GM08714 (cell line): Measurements from ENCODE around the gene P2RX2.

Experiments
- H3K4me3 ChIP-seq: fragments of 200-500 bp; sonication (Bioruptor generic); 2 replicates; pipeline ENCODE4 v1.5.1; 2014; ENCODE audit warnings: mild to moderate bottlenecking, low read length, inconsistent platforms
- ZNF274 ChIP-seq: IDR thresholded peaks from 2 replicates; pipeline ENCODE4 v1.6.1; 2012; ENCODE audit warnings: mild to moderate bottlenecking, low read depth, low read length

Gene P2RX2

DNA sequence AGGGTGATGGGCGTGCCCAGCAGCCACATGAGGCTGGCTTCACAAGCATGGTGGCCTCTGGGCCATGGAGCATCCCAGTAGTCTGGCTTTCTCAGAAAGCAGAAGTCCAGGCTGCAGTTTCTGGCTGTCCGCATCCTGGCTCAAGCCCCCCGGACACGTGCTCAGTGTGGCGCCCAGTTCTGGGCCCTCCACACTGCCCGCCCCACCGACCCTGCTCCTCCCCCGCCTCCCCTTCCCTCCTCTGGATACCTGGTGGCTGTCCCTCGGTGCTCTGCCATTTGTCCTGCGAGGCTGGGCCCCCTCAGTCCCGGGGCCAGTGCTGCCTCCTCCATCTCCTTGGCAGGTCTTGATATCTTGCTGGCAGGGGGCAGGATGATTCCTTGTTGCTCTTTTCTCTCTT, 39.8 kb upstream of the P2RX2 start:
- no peak for TF ChIP-seq ZNF274
- H3K4me3 ChIP-seq: no peak overlapping the region

DNA sequence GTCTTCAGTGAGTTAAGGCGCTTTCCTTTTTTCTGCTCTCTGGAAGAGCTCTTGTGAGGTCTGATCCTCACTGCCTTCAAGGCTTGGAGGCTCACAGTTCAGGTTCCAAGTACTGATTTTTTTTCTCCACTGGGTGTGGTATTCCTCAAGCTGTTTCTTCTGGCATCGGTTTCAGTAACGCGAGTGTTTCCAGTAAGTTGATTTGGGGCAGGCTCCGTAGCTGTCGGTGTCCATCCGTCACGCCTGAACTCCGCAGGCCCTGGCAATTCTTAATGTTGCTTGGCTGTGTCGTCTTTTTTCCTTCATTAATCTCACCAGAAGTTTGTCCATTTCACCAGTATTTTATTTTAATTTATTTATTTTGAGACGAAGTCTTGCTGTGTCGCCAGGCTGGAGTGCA, 38.8 kb upstream of the P2RX2 start:
- TF ChIP-seq ZNF274: no peak
- H3K4me3 ChIP-seq: no peak overlapping the region

DNA sequence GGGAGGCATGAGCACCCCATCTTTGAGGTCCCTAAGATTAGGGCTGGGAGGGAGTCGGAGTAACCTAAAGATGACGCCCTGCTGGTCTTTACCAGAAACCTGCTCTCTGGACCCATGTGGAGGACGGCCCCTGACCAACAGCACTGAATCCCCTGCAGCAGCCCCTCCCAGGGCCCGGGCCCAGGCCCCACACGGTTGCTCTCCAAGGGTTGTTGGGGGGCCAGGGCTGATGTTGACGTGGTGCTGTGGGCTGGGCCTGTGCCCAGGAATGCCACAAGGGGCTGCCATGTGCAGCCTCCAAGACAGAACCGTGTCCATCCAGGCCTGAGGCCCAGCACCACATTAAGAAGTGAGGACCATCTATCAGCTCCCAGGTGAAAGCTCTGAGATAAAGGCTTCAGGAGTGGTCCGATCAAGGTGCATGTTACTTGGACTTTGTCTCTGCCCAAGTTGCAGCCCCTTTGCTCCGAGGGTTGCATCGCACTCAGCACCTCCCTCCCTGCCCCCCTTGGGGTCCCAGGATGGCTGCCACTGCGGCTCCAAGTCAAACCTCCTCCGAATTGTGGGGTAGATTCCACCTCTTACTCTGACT, 37.8 kb upstream of the P2RX2 start:
- TF ChIP-seq ZNF274: no peak

DNA sequence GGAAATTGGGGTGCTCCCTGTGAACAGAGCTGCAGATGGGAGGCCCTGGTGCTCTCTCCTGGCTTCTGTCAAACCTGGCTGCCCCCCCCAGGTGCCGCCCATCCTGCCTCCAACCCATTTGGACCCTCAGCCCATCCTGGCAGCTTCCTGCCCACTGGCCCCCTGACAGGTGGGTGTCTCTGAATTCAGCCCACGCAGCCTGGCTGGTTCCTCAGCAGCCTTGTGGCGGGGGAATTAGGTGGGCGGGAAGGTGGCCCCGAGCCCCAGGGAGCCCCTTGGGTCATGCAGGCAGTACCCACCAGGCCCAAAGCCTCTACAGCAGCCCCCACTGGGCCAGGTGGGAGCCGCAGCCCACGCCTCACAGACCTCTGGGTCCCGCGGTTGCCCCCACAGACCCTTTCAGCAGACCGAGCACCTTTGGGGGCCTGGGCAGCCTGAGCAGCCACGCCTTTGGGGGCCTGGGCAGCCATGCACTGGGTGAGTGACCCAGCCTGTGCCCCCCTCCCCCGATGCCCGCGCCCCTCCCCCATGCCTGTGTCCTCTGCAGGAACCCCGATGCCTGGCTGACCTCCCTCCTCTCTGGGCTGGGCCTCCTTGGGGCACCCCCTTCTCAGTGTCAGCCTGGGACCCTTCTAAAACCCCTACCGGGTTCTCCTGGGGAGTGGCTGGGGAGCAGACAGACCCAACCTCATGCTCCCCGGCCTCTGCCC, 37.1 kb upstream of the P2RX2 start:
- H3K4me3 ChIP-seq: no peak overlapping the region
- TF ChIP-seq ZNF274: no peak

More for the DNA sequence above, 37.8 kb upstream of the P2RX2 start:
- H3K4me3 ChIP-seq: no peak overlapping the region

DNA sequence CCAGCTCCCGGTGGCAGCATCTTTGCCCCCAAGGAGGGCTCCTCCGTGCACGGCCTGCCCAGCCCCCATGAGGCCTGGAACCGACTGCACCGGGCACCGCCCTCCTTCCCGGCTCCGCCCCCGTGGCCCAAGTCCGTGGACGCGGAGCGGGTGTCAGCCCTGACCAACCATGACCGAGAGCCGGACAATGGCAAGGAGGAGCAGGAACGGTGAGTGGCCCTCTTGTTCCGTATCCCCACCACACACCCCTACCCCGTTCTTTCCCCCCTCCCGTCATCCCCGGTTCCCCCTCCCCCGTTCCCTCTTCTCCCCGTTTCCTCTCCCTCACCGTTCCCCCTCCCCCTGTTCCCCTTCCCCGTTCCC, 36.5 kb upstream of the P2RX2 start:
- no peak for TF ChIP-seq ZNF274
- no peak overlapping the region for H3K4me3 ChIP-seq

DNA sequence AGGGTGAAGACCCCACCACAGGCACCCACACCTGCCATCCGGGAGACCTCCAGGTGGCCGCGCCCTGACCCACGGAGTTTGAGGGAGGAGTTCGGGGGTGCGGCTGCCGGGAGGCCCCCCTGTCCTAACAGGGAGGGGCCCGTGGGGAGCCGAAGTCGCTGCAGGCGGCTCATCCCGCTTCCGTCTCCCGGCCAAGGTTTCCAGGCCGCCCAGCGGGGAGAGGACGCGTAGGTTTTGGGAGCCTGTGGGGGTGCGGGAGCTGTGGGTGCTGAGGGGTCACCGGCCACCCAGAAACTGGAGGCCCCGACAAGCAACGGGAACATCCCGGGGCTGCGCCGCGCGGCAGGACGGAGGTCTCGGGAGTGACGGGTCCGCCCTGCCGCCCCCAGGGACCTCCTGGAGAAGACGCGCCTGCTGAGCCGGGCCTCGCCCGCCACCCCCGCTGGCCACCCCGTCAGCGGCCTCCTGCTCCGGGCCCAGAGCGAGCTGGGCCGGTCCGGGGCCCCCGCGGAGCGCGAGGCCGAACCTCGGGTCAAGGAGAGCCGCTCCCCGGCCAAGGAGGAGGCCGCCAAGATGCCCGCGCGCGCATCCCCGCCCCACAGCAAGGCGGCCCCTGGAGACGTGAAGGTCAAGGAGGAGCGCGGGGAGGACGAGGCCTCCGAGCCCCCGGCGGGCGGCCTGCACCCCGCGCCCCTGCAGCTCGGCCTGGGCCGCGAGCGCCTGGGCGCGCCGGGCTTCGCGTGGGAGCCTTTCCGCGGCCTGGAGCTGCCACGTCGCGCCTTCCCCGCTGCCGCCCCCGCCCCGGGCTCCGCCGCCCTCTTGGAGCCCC, 35.8 kb upstream of the P2RX2 start:
- H3K4me3 ChIP-seq: no peak overlapping the region
- TF ChIP-seq ZNF274: no peak

DNA sequence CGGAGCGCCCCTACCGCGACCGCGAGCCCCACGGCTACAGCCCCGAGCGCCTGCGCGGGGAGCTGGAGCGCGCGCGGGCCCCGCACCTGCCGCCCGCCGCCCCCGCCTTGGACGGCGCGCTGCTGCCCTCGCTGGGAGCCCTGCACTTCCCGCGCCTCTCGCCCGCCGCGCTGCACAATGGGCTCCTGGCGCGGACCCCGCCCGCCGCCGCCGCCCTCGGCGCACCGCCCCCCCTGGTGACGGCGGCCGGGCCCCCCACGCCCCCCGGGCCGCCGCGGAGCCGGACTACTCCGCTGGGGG, 35.2 kb upstream of the P2RX2 start:
- no peak for TF ChIP-seq ZNF274
- no peak overlapping the region for H3K4me3 ChIP-seq

DNA sequence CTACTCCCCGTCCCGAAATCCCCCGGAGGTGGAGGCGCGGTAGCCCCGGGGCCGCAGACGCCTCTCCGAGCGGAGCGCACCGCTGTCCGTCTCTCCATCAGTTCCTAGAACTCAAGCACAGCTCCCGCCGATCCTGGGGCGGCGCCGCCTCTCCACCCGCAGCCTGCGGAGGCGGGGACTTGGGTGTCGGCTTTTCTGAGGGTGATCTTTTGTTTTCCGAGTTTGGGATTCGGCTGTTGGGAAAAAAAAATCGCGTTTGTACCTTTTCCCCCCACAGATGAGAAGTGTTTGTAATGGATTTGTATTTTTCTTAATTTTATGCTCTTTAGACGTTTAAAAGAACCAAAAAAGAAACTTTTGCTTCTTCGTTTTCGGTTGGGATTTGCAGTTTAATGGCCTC, 34.8 kb upstream of the P2RX2 start:
- no peak for TF ChIP-seq ZNF274
- H3K4me3 ChIP-seq: no peak overlapping the region

DNA sequence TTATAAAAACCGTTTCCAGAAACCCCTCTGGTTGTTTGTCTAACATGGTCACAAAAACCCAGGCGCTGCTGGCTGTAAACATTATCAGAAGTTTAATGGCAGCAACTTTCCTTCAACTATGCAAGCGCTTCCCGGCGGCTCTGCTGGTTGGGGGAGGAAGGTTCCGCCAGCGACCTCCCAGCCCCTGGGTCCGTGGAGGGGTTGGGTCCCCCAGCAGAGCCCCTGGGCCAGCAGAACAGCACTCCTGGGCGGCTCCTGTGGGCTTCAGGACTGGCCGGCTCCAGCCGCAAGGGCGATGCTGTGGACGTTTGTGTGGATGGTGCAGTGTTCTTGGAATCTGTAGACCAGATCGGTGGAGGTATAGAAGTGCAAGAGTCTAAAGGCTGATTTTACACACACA, 34.1 kb upstream of the P2RX2 start:
- no peak overlapping the region for H3K4me3 ChIP-seq
- TF ChIP-seq ZNF274: no peak

DNA sequence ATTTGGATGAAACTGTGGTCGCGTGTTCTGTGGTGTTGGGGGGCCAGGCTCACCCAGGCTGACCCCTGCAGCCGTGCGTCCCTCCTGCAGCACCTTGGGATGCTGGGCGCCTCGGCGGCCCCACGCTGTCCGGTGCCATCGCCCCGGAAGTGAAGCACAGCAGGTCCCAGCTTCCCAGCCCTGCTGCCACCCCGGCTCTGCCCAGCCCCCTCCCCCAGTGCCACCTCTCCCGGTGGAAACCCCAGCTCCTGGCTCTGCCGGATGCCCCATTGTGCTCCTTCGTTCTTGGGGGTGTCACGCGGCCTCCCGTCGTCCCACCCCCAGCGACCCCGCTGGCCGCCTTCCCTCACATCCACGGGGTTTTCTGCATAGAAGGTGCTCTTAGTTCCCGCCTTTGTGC, 33.4 kb upstream of the P2RX2 start:
- no peak for TF ChIP-seq ZNF274
- no peak overlapping the region for H3K4me3 ChIP-seq

DNA sequence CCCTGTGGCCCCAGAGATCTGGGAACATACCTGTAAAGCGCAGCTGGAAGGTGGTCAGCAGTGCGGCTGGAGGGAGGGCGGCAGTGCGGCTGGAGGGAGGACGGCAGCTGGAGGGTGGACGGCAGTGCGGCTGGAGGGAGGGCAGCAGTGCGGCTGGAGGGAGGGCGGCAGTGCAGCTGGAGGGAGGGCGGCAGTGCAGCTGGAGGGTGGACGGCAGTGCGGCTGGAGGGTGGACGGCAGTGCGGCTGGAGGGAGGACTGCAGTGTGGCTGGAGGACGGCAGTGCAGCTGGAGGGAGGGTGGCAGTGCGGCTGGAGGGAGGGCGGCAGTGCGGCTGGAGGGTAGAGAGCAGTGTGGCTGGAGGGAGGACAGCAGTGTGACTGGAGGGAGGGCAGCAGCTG, 31.6 kb upstream of the P2RX2 start:
- H3K4me3 ChIP-seq: no peak overlapping the region
- TF ChIP-seq ZNF274: no peak

DNA sequence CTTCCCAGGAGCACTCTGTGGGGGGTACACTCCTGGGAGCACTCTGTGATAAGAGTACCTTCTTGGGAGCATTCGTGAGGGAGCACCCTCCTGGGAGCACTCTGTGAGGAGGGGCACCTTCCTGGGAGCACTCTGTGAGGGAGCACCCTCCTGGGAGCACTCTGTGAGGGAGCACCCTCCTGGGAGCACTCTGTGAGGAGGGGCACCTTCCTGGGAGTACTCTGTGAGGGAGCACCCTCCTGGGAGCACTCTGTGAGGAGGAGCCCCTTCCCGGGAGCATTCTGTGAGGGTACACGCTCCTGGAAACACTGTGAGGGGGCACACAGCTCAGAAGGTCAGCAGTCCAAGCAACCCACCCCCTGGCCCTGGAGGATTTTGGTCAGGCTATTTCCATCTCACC, 30.8 kb upstream of the P2RX2 start:
- TF ChIP-seq ZNF274: no peak

DNA sequence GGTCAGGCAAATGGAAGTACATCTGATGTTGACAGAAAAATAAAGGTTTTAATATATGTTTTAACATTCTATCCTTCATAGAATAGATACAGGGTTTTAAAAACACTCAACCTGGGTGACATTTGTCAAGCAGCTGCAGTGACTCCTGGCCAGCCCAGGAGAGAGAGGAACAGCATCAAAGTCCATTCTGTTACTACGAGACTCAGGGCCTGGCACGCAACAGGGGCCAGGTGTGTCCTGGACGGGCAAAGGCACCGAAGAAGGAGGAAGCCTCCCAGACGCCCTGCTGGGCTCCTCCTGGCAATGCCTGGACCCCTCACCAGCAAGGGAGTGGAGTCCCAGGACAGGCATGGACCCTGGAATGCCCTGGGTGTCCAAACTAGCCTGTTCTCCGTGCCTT, 30.3 kb upstream of the P2RX2 start:
- TF ChIP-seq ZNF274: no peak
- H3K4me3 ChIP-seq: no peak overlapping the region

More for the DNA sequence above, 30.8 kb upstream of the P2RX2 start:
- no peak overlapping the region for H3K4me3 ChIP-seq

DNA sequence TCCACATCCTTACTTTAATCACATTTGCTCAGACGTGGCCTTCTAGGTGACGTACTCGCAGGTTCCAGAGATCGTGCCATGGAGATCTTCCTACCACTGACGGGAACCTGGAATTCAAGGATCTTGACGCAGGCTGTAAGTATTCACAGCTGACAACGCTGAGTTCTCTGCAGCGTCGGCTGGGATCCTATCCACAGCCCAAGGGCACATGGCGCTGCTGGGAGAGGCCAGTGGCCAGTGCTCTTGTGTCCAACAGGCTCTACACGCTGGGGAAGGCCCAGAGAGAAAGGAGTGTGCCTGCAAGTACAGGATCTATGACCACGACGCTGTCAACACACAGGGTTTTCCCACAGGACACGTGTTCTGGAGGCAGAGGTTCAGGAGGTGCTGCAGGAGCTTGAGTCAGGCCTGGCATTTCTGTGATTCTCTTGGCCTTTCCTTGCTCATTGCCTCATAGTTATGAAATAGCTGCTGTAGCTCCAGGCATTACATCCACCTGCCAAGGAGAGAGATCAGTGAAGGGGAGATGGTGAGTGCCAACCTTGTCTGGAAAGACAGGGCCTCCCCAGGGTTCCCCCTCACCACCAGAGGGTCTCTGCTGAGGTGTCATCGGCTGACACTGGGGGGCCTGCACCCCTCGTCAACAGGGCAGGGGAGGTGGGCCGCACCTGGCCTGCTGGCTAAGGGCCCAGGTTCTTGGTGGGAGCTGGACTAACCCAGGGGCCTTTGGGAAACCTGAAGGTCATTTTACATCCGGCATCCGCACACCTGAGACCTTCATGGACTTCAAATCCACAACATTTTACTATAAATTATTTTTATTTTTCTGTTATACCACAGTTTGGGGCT, 29.5 kb upstream of the P2RX2 start:
- no peak overlapping the region for H3K4me3 ChIP-seq
- TF ChIP-seq ZNF274: no peak

DNA sequence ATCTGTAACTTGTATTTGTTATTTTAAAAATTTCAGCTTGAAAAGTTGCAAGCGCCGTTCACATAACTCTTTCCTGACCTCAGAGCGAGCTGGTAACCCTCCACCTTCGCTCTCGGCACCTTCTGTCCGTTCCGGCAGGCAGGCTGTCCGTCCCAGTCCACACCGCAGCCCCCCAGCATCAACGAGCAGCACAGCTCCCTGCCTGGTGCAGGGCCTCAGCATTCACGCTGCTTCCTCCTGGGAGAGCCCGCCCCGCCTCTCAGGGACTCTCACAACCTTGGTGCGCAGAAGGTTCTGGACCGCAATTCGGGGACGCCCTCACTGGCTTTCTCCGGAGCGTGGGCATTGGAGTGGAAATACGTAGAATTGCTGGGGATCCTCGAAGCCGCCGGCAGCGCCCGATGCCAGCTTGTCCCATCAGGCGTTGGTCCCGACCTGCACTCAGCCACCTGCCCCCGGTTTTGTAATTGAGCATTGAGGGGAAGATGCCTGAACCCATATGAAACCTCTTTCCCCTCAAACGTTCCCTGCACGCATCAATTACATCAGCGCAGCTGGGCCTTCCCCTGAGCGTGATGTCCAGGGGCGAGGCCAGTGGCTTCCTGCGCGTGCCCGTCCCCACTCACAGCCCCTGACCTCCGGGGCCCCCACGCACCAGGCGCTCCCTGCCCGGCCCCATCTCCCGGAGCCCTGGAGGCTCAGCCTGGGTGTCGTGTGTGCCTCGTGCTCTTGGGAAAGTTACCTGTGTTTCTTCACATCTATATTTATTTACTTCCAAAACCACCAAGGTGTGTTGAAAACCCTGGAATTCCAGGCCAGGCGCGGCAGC, 27.3 kb upstream of the P2RX2 start:
- H3K4me3 ChIP-seq: no peak overlapping the region
- no peak for TF ChIP-seq ZNF274
